Prostate gland (tissue), 2 donors: Measurements from ENCODE around the gene SMAP2.

Source experiments
- POLR2A ChIP-seq: fragments of 450-650 bp; IDR thresholded peaks from one replicate; pipeline ENCODE4 v1.6.1; 2016; ENCODE audit warnings: antibody characterized with exemption, mild to moderate bottlenecking
- POLR2AphosphoS5 ChIP-seq: sonication (generic); formaldehyde crosslinking; IDR thresholded peaks from one replicate; pipeline ENCODE4 v1.6.1; 2017; ENCODE audit warnings: antibody characterized with exemption
- TF ChIP-seq, protein P1 (sequence below), 4 experiments: fragments of 200-600 bp in 2 of 4; fragments of 450-650 bp in 2 of 4; sonication (generic) in 2 of 4; IDR thresholded peaks; 1 replicate in 3 of 4; 2 replicates in 1 of 4; pipeline ENCODE4 v1.5.1; 2016 to 2019; ENCODE audit warnings: antibody characterized with exemption in 4 of 4, mild to moderate bottlenecking in 2 of 4, moderate library complexity in 2 of 4

DNA sequence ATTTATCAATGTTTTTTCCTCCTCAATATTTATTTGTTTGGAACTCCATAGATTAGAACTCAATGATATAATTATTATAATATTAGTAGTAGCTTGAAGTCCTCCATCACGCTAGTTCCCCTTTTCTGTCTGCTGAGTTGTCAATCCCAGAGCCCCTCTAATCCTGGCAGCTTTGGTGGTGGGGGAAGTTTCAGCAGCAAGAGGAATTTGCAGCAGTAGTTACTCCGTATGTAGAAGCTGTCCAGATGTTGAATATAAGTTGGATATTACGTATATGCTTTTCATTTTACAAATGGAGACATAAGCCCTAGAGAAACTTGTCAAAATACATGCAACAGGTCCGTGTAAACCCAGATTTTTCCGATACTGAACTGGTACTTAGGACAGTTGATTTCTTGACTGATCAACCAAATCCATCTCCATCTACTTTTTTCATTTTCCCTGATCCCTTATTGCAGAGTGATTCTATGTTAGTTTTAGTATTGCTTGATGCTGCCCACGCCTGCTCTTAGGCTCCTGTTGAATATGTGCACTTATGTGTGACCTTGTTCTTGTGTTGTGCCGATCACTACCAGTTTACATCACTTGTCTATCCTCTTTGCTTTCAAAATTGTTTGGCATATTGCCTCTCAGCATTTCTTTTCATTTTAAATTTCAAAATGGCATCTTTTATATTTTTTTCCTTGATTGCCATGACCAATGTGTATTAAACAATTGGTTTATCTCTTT lies 28.1 kb downstream of the SMAP2 start:
- TF ChIP-seq, protein P1, sequence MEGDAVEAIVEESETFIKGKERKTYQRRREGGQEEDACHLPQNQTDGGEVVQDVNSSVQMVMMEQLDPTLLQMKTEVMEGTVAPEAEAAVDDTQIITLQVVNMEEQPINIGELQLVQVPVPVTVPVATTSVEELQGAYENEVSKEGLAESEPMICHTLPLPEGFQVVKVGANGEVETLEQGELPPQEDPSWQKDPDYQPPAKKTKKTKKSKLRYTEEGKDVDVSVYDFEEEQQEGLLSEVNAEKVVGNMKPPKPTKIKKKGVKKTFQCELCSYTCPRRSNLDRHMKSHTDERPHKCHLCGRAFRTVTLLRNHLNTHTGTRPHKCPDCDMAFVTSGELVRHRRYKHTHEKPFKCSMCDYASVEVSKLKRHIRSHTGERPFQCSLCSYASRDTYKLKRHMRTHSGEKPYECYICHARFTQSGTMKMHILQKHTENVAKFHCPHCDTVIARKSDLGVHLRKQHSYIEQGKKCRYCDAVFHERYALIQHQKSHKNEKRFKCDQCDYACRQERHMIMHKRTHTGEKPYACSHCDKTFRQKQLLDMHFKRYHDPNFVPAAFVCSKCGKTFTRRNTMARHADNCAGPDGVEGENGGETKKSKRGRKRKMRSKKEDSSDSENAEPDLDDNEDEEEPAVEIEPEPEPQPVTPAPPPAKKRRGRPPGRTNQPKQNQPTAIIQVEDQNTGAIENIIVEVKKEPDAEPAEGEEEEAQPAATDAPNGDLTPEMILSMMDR (IDR thresholded peaks at IDR 0.05): no peak
- TF ChIP-seq POLR2A (no peak), POLR2AphosphoS5 (no peak)
